ENCODE results near the gene NOXA1.
"Not testable (repeated sequence)": the region's sequence is repeated elsewhere in the genome, so short reads cannot be mapped to it uniquely, and the experiment has no call there.

The NOXA1 gene

DNA sequence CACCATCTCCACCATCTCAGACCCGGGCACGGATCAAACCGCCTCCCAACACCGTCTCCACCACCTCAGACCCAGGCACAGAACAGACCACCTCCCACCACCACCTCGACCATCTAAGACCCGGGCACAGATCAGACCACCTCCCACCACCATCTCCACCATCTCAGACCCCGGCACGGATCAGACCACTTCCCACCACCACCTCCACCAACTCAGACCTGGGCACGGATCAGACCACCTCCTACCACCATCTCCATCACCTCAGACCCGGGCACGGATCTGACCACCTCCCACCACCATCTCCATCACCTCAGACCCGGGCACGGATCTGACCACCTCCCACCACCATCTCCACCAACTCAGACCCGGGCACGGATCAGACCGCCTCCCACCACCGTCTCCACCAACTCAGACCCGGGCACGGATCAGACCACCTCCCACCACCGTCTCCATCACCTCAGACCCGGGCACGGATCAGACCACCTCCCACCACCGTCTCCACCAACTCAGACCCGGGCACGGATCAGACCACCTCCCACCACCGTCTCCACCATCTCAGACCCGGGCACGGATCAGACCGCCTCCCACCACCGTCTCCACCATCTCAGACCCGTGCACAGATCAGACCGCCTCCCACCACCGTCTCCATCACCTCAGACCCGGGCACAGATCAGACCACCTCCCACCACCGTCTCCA, 43.3 kb downstream of the NOXA1 start:
- not testable (repeated sequence) for H2BK5ac ChIP-seq (ENCODE audit: low read depth, low read length, poor library complexity, severe bottlenecking); H4K91ac ChIP-seq (ENCODE audit: low read length)

DNA sequence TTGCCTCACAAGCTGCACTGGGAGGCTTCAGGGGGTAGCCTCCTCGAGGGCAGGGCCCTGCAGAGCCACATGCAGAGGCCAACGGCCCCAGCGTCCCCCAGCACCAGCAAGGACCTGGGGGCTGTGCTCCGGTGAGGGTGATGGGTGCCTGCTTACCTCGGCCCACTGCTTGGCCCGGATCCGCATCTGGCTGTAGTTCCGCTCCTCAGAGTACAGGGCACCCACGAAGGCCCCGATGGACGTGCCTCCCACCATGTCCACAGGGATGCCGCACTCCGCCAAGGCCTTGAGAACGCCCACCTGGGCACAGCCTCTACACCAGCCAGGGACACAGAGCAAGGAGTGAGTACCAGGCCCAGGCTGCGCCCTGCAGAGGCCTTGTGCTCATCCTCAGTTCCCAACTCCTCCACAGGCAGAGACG, 44.0 kb downstream of the NOXA1 start:
- Histone ChIP-seq H4K91ac (ENCODE audit: low read length) (no peak overlapping the region), H2BK12ac (ENCODE audit: low read length in 2 of 2) (no peak overlapping the region), H3K4me1 (ENCODE audit: control insufficient read depth, insufficient read depth, low read depth, low read length) (no peaks in the 10 kb centered on the region), H2BK15ac (ENCODE audit: low read depth, poor library complexity, severe bottlenecking) (no peak overlapping the region), H3K4ac (ENCODE audit: low read depth in 1 of 2, low read length in 2 of 2) (no peak overlapping the region), H3K27me3 (ENCODE audit: control insufficient read depth in 1 of 2, insufficient read depth in 1 of 2, low read length in 2 of 2) (peaks cover 0 to 2% of the 10 kb centered on the region in 2 experiments), H3K9me3 (ENCODE audit: control insufficient read depth, low read length) (no peaks in the 10 kb centered on the region), H3K79me1 (replicated peaks; ENCODE audit: low read length, poor library complexity, severe bottlenecking) (no peaks in the 10 kb centered on the region), H3K27ac (ENCODE audit: low read length, poor library complexity, severe bottlenecking) (no peak overlapping the region), H2BK120ac (ENCODE audit: low read depth, low read length) (no peak overlapping the region), H3K14ac (ENCODE audit: low read length in 2 of 2) (no peak overlapping the region), H2AK5ac (ENCODE audit: low read length, severe bottlenecking) (no peak overlapping the region), H3K4me3 (ENCODE audit: insufficient read depth in 1 of 2, low read depth in 1 of 2, low read length in 2 of 2) (no peak overlapping the region), H3K18ac (ENCODE audit: low read depth in 1 of 2, low read length in 2 of 2) (no peak overlapping the region), H3K9ac (ENCODE audit: low read length) (no peak overlapping the region), H2BK5ac (ENCODE audit: low read depth, low read length, poor library complexity, severe bottlenecking) (no peak overlapping the region), H3K23ac (ENCODE audit: low read length in 2 of 2) (no peak overlapping the region), H4K8ac (ENCODE audit: low read length) (no peak overlapping the region), H3K4me2 (ENCODE audit: low read length, poor library complexity, severe bottlenecking) (no peak overlapping the region), H3K36me3 (ENCODE audit: control insufficient read depth in 1 of 2, insufficient read depth in 2 of 2, low read depth in 1 of 2, low read length in 2 of 2) (peaks cover 0 to 6% of the 10 kb centered on the region in 2 experiments), H2AFZ (ENCODE audit: low read depth, low read length) (no peak overlapping the region)
- no peak for DNase-seq
- WGBS = 91% methylated on average over 16 of the region's 16 CpGs

More for the DNA sequence above, 43.3 kb downstream of the NOXA1 start:
- H3K9ac ChIP-seq (ENCODE audit: low read length); H2AK5ac ChIP-seq (ENCODE audit: low read length, severe bottlenecking); H3K79me1 ChIP-seq (replicated peaks; ENCODE audit: low read length, poor library complexity, severe bottlenecking); H2BK120ac ChIP-seq (ENCODE audit: low read depth, low read length); H3K4me1 ChIP-seq (ENCODE audit: control insufficient read depth, insufficient read depth, low read depth, low read length); H2BK12ac ChIP-seq (ENCODE audit: low read length in 2 of 2); H3K9me3 ChIP-seq (ENCODE audit: control insufficient read depth, low read length); H3K4me3 ChIP-seq (ENCODE audit: insufficient read depth in 1 of 2, low read depth in 1 of 2, low read length in 2 of 2); H3K18ac ChIP-seq (ENCODE audit: low read depth in 1 of 2, low read length in 2 of 2); H3K36me3 ChIP-seq (ENCODE audit: control insufficient read depth in 1 of 2, insufficient read depth in 2 of 2, low read depth in 1 of 2, low read length in 2 of 2); H4K8ac ChIP-seq (ENCODE audit: low read length); H3K27me3 ChIP-seq (ENCODE audit: control insufficient read depth in 1 of 2, insufficient read depth in 1 of 2, low read length in 2 of 2); DNase-seq; H3K27ac ChIP-seq (ENCODE audit: low read length, poor library complexity, severe bottlenecking); H2BK15ac ChIP-seq (ENCODE audit: low read depth, poor library complexity, severe bottlenecking); H3K14ac ChIP-seq (ENCODE audit: low read length in 2 of 2); H2AFZ ChIP-seq (ENCODE audit: low read depth, low read length); H3K23ac ChIP-seq (ENCODE audit: low read length in 2 of 2); H3K4me2 ChIP-seq (ENCODE audit: low read length, poor library complexity, severe bottlenecking); H3K4ac ChIP-seq (ENCODE audit: low read depth in 1 of 2, low read length in 2 of 2): not testable (repeated sequence)
- WGBS = 89% methylated on average over 35 of the region's 35 CpGs

DNA sequence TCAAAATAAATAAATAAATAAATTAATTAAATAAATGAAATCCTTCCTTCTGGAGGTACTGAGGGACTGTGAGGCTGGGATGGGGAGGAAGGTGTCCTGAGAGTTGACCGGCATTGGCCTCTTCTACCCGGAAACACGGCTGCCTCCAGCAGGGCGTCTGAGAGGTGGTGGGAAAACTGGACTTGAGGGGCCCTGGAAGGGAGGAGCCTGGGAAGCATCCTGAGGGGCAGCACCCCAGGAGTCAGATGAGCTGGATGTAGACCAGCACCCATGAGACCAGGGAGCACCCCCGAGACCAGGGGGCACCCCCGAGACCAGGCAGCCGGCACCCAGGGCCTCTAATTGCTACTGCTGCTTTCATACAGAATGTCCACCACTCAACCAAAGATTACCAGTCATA, 44.7 kb downstream of the NOXA1 start:
- H4K91ac ChIP-seq (ENCODE audit: low read length) = no peak overlapping the region
- H3K14ac ChIP-seq (ENCODE audit: low read length in 2 of 2) = no peak overlapping the region
- 93% methylated on average over 7 of the region's 7 CpGs for WGBS
- no peaks in the 10 kb centered on the region for H3K9me3 ChIP-seq (ENCODE audit: control insufficient read depth, low read length)
- H3K4me2 ChIP-seq (ENCODE audit: low read length, poor library complexity, severe bottlenecking) = no peak overlapping the region
- no peak overlapping the region for H4K8ac ChIP-seq (ENCODE audit: low read length)
- no peak overlapping the region for H3K27ac ChIP-seq (ENCODE audit: low read length, poor library complexity, severe bottlenecking)
- H2BK5ac ChIP-seq (ENCODE audit: low read depth, low read length, poor library complexity, severe bottlenecking) = no peak overlapping the region
- no peak overlapping the region for H3K18ac ChIP-seq (ENCODE audit: low read depth in 1 of 2, low read length in 2 of 2)
- no peak overlapping the region for H3K4ac ChIP-seq (ENCODE audit: low read depth in 1 of 2, low read length in 2 of 2)
- H2AFZ ChIP-seq (ENCODE audit: low read depth, low read length) = no peak overlapping the region
- peaks cover 0 to 2% of the 10 kb centered on the region in 2 experiments for H3K27me3 ChIP-seq (ENCODE audit: control insufficient read depth in 1 of 2, insufficient read depth in 1 of 2, low read length in 2 of 2)
- H3K9ac ChIP-seq (ENCODE audit: low read length) = no peak overlapping the region
- no peaks in the 10 kb centered on the region for H3K79me1 ChIP-seq (replicated peaks; ENCODE audit: low read length, poor library complexity, severe bottlenecking)
- H3K36me3 ChIP-seq (ENCODE audit: control insufficient read depth in 1 of 2, insufficient read depth in 2 of 2, low read depth in 1 of 2, low read length in 2 of 2) = peaks cover 0 to under 1% of the 10 kb centered on the region in 2 experiments
- no peak overlapping the region for H2BK120ac ChIP-seq (ENCODE audit: low read depth, low read length)
- H3K4me1 ChIP-seq (ENCODE audit: control insufficient read depth, insufficient read depth, low read depth, low read length) = no peaks in the 10 kb centered on the region
- no peak overlapping the region for H2BK15ac ChIP-seq (ENCODE audit: low read depth, poor library complexity, severe bottlenecking)
- DNase-seq = no peak
- H3K4me3 ChIP-seq (ENCODE audit: insufficient read depth in 1 of 2, low read depth in 1 of 2, low read length in 2 of 2) = no peak overlapping the region
- no peak overlapping the region for H2BK12ac ChIP-seq (ENCODE audit: low read length in 2 of 2)
- no peak overlapping the region for H3K23ac ChIP-seq (ENCODE audit: low read length in 2 of 2)
- H2AK5ac ChIP-seq (ENCODE audit: low read length, severe bottlenecking) = no peak overlapping the region

DNA sequence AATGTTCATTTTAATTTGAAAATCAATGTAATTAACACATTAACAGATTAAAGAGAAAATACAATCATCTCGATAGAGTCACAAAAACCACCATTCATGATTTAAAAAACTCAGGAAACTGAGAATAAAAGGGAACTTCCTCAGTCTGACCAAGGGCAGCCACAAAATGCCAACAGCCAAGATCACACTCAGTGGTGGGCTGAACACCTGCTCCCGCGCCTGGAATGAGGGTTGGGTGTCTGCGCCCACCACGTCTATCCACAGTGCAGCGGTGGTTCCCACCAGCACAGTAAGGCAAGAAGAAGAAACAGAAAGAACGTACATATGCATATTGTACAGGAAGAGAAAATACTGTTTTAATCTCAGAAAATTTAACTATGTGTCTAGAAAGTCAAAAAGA, 47.6 kb downstream of the NOXA1 start:
- H3K23ac ChIP-seq (ENCODE audit: low read length in 2 of 2) = no peak overlapping the region
- no peak overlapping the region for H2BK5ac ChIP-seq (ENCODE audit: low read depth, low read length, poor library complexity, severe bottlenecking)
- H2AK5ac ChIP-seq (ENCODE audit: low read length, severe bottlenecking) = no peak overlapping the region
- H4K91ac ChIP-seq (ENCODE audit: low read length) = peak overlapping the region; percentile 80
- H3K14ac ChIP-seq (ENCODE audit: low read length in 2 of 2) = no peak overlapping the region
- no peak for DNase-seq
- no peaks in the 10 kb centered on the region for H3K27me3 ChIP-seq (ENCODE audit: control insufficient read depth in 1 of 2, insufficient read depth in 1 of 2, low read length in 2 of 2)
- no peak overlapping the region for H3K18ac ChIP-seq (ENCODE audit: low read depth in 1 of 2, low read length in 2 of 2)
- no peak overlapping the region for H2AFZ ChIP-seq (ENCODE audit: low read depth, low read length)
- H4K8ac ChIP-seq (ENCODE audit: low read length) = no peak overlapping the region
- 99% methylated on average over 5 of the region's 7 CpGs for WGBS
- no peak overlapping the region for H3K4me3 ChIP-seq (ENCODE audit: insufficient read depth in 1 of 2, low read depth in 1 of 2, low read length in 2 of 2)
- no peaks in the 10 kb centered on the region for H3K79me1 ChIP-seq (replicated peaks; ENCODE audit: low read length, poor library complexity, severe bottlenecking)
- H3K27ac ChIP-seq (ENCODE audit: low read length, poor library complexity, severe bottlenecking) = no peak overlapping the region
- H2BK15ac ChIP-seq (ENCODE audit: low read depth, poor library complexity, severe bottlenecking) = no peak overlapping the region
- H3K9me3 ChIP-seq (ENCODE audit: control insufficient read depth, low read length) = peaks cover 2% of the 10 kb centered on the region
- no peaks in the 10 kb centered on the region for H3K4me1 ChIP-seq (ENCODE audit: control insufficient read depth, insufficient read depth, low read depth, low read length)
- no peaks in the 10 kb centered on the region for H3K36me3 ChIP-seq (ENCODE audit: control insufficient read depth in 1 of 2, insufficient read depth in 2 of 2, low read depth in 1 of 2, low read length in 2 of 2)
- H2BK120ac ChIP-seq (ENCODE audit: low read depth, low read length) = no peak overlapping the region
- no peak overlapping the region for H3K9ac ChIP-seq (ENCODE audit: low read length)
- H3K4me2 ChIP-seq (ENCODE audit: low read length, poor library complexity, severe bottlenecking) = no peak overlapping the region
- no peak overlapping the region for H3K4ac ChIP-seq (ENCODE audit: low read depth in 1 of 2, low read length in 2 of 2)
- H2BK12ac ChIP-seq (ENCODE audit: low read length in 2 of 2) = no peak overlapping the region
